Activated CD4-positive, alpha-beta T cell treated with anti-CD3 and anti-CD28 coated beads for 4 hours (primary cell): ENCODE data around the gene GNL2.

Source experiments
- DNase-seq, 2 donors: peaks; one replicate each; pipeline ENCODE4 v3.0.0-alpha.2; 2020

Gene GNL2

GRCh38 chr1:37595440-37596181 lies at the start of gene GNL2:
Gene GNL2, minus strand, starts transcription at chr1:37595937. Its CDS starts 115 bp downstream, at chr1:37595822.
- peak; percentile 94 to 95 for DNase-seq

GRCh38 chr1:37641059-37641458 lies 45.3 kb upstream of the GNL2 start:
- no peak for DNase-seq

- DNase-seq = no peak
Observed at GRCh38 chr1:37636435-37636834, 40.7 kb upstream of the GNL2 start.

- DNase-seq = no peak
Observed at GRCh38 chr1:37634992-37635902, 39.5 kb upstream of the GNL2 start.

- DNase-seq = no peak
Observed at GRCh38 chr1:37634244-37634991, 38.7 kb upstream of the GNL2 start, which contains the start of gene RSPO1. Gene RSPO1, minus strand, starts transcription at chr1:37634892. Its CDS starts 5,231 bp downstream, at chr1:37629661.

GRCh38 chr1:37633938-37634243 lies 38.2 kb upstream of the GNL2 start:
- no peak for DNase-seq

GRCh38 chr1:37633040-37633937 lies 37.6 kb upstream of the GNL2 start:
- DNase-seq = no peak

- no peak for DNase-seq
Observed at GRCh38 chr1:37631036-37631435, 35.3 kb upstream of the GNL2 start.

- no peak for DNase-seq
Observed at GRCh38 chr1:37630426-37631028, 34.8 kb upstream of the GNL2 start.

- DNase-seq = no peak
Observed at GRCh38 chr1:37629726-37630425, 34.1 kb upstream of the GNL2 start.

- DNase-seq = no peak
Observed at GRCh38 chr1:37629008-37629407, 33.3 kb upstream of the GNL2 start.

- DNase-seq = no peak
Observed at GRCh38 chr1:37628026-37628556, 32.4 kb upstream of the GNL2 start.

GRCh38 chr1:37622131-37622530 lies 26.4 kb upstream of the GNL2 start:
- DNase-seq = no peak

GRCh38 chr1:37621326-37621870 lies 25.7 kb upstream of the GNL2 start:
- no peak for DNase-seq

GRCh38 chr1:37620707-37621106 lies 25.0 kb upstream of the GNL2 start:
- DNase-seq = no peak

GRCh38 chr1:37616330-37616729 lies 20.6 kb upstream of the GNL2 start:
- no peak for DNase-seq

- DNase-seq = no peak
Observed at GRCh38 chr1:37614105-37614504, 18.4 kb upstream of the GNL2 start.

- no peak for DNase-seq
Observed at GRCh38 chr1:37612186-37612585, 16.4 kb upstream of the GNL2 start.

- no peak for DNase-seq
Observed at GRCh38 chr1:37609994-37610393, 14.3 kb upstream of the GNL2 start.

- no peak for DNase-seq
Observed at GRCh38 chr1:37609002-37609401, 13.3 kb upstream of the GNL2 start.
